ENCODE results near the gene CNTNAP5. TPM values are rescaled to one million over a fixed set of nuclear protein-coding genes. Genes with fewer than 3 reads are reported as not detected.

CNTNAP5 gene
- total and polyA plus RNA-seq, 2 of the 8 experiments (the other 6 are each of a cell fraction or from before 2014, with no cell fraction given): 0.11 to 0.76 TPM

DNA sequence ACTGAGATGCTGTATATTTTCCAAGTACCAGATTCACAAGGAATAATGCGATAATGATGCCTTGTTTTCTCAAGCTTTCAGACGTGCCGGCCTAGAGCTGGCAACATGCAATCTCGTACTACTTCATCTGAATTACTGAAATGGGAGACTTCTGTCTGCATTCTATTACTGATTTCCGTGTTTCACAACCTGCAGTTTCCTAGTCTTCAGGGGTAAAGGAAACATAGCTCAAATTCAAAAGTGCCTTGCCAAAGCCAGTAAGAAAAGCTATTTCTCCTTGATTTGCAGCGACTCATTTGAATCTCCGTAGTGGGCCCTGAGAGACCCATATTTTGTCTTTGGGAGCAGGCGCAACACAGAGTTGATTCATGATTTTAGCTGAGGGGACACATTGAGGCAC is 289.0 kb downstream of the CNTNAP5 start (continued):
- TF ChIP-seq KDM4A (IDR thresholded peaks at IDR 0.05; ENCODE audit: low read depth, low read length, severe bottlenecking) (no peak), EP300 (IDR thresholded peaks at IDR 0.05; ENCODE audit: borderline replicate concordance in 1 of 2, low read depth in 2 of 2, low read length in 2 of 2) (no peak), ZNF274 (IDR thresholded peaks at IDR 0.05; ENCODE audit: borderline replicate concordance, extremely low read depth, low read length) (no peak), GTF2F1 (IDR thresholded peaks at IDR 0.05; ENCODE audit: borderline replicate concordance, low read depth, low read length) (no peak), HDAC2 (IDR thresholded peaks at IDR 0.05; ENCODE audit: borderline replicate concordance in 1 of 2, low read depth in 2 of 2, low read length in 2 of 2) (no peak)

Data from H1 (cell line).